ENCODE results near the gene ECE2. TPM values are rescaled to one million over a fixed set of nuclear protein-coding genes. Genes with fewer than 3 reads are reported as not detected.
A peak's percentile ranks its signal among the peaks of the same experiment; 100 is the strongest.

Gene ECE2
- total and polyA plus RNA-seq, 10 of the 15 experiments (the other 5 are each of a cell fraction or from before 2014, with no cell fraction given): not detected

DNA sequence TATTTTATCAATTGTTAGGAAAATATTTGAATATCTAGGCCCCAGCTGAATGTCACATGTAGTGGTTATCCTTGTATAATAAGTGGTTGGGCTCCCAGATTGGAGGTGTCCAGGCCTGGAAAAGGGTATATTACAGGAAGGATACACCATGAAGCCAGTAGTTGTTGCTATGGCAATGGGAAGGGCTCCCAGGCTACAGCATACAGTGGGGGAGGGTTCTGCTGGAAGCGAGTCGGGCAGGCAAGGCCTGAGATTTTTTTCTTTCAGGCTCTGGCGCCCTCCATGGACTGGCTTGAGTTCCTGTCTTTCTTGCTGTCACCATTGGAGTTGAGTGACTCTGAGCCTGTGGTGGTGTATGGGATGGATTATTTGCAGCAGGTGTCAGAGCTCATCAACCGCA, 8.9 kb downstream of the ECE2 start:
- H2AFZ ChIP-seq (ENCODE audit: control insufficient read depth, low read depth, low read length): no peak overlapping the region
- 10% methylated on average over 4 of the region's 4 CpGs for WGBS (ENCODE audit: insufficient coverage, insufficient replicate concordance, low lambda C conversion rate, missing lambda C conversion rate)
- no peaks in the 10 kb centered on the region for H3K9me3 ChIP-seq (replicated peaks; ENCODE audit: control insufficient read depth, insufficient read depth, low read length)
- FAIRE-seq (no peak), DNase-seq (ENCODE audit: low read depth, low spot score) (no peak), ATAC-seq (peak; percentile 59)
- H3K27me3 ChIP-seq (replicated peaks in 1 of 2; ENCODE audit: control insufficient read depth in 2 of 2, insufficient read depth in 2 of 2, low read length in 1 of 2): no peaks in the 10 kb centered on the region; a peak in 2 of 4 replicates
- H3K4me1 ChIP-seq (ENCODE audit: control insufficient read depth, insufficient read depth, low read length): no peaks in the 10 kb centered on the region
- ChIA-PET CTCF (interaction anchor here (1.6 kb wide), 2 partner anchors 57 to 389 kb away, joined by 3 to 4 read pairs; no protein-coding TSS in a partner anchor), RAD21 (ENCODE audit: unreplicated experiment) (interaction anchor here (0.7 kb wide), 1 partner anchor 389 kb away, joined by 3 read pairs; no protein-coding TSS in a partner anchor), POLR2A (no interaction called here), SMC1A (ENCODE audit: uncharacterized antibody, unreplicated experiment) (interaction anchor here (1.5 kb wide), 1 partner anchor 389 kb away, joined by 5 read pairs; no protein-coding TSS in a partner anchor)
- in situ Hi-C loops (cut with MboI): loop anchor here (5.0 kb wide), 1 partner anchor 392 kb away; no protein-coding TSS in a partner anchor
- no peak overlapping the region for H3K9ac ChIP-seq (ENCODE audit: control insufficient read depth, insufficient read depth, low read length)
- TF ChIP-seq, protein P1, sequence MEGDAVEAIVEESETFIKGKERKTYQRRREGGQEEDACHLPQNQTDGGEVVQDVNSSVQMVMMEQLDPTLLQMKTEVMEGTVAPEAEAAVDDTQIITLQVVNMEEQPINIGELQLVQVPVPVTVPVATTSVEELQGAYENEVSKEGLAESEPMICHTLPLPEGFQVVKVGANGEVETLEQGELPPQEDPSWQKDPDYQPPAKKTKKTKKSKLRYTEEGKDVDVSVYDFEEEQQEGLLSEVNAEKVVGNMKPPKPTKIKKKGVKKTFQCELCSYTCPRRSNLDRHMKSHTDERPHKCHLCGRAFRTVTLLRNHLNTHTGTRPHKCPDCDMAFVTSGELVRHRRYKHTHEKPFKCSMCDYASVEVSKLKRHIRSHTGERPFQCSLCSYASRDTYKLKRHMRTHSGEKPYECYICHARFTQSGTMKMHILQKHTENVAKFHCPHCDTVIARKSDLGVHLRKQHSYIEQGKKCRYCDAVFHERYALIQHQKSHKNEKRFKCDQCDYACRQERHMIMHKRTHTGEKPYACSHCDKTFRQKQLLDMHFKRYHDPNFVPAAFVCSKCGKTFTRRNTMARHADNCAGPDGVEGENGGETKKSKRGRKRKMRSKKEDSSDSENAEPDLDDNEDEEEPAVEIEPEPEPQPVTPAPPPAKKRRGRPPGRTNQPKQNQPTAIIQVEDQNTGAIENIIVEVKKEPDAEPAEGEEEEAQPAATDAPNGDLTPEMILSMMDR (IDR thresholded peaks at IDR 0.05 in 2 of 3, conservative IDR thresholded peaks at IDR 0.05 in 1 of 3; ENCODE audit: control insufficient read depth in 2 of 3, extremely low read depth in 1 of 3, insufficient read depth in 1 of 3, low read depth in 3 of 3, low read length in 3 of 3): peak; percentile 21 to 43 (median 24); a peak in 3 of 6 replicates
- no peak for TF ChIP-seq EGR1 (IDR thresholded peaks at IDR 0.05; ENCODE audit: borderline replicate concordance in 1 of 2, low read depth in 2 of 2, low read length in 2 of 2)
- peak; percentile 47; the same call in 1 of the 2 replicates for TF ChIP-seq RAD21 (IDR thresholded peaks at IDR 0.05; ENCODE audit: insufficient read depth, low read depth, low read length)
- H3K4me2 ChIP-seq (ENCODE audit: control insufficient read depth, insufficient read depth): no peak overlapping the region
- intact Hi-C loops (cut with micrococcal nuclease; ENCODE audit: unreplicated experiment): no loop called here
- no peaks in the 10 kb centered on the region for H3K36me3 ChIP-seq (ENCODE audit: control insufficient read depth in 2 of 2, insufficient read depth in 2 of 2, low read length in 1 of 2)
- no peaks in the 10 kb centered on the region for H3K79me2 ChIP-seq (ENCODE audit: control insufficient read depth, insufficient read depth, low read length)
- H3K27ac ChIP-seq (ENCODE audit: control insufficient read depth, insufficient read depth): no peak overlapping the region
- H3K4me3 ChIP-seq: no peak overlapping the region
- H4K20me1 ChIP-seq (ENCODE audit: control insufficient read depth, insufficient read depth): no peaks in the 10 kb centered on the region
- no TSS peak for BruUV-seq (replicated peaks)
